ENCODE measurements around the gene ZFPL1. TPM values are rescaled to one million over a fixed set of nuclear protein-coding genes. Genes with fewer than 3 reads are reported as not detected.

ZFPL1 gene
- total and polyA plus RNA-seq, 9 of the 15 experiments (the other 6 are each of a cell fraction or from before 2014, with no cell fraction given) = 3.7 to 37.5 (median 22.7) TPM

- TF ChIP-seq, protein P1, sequence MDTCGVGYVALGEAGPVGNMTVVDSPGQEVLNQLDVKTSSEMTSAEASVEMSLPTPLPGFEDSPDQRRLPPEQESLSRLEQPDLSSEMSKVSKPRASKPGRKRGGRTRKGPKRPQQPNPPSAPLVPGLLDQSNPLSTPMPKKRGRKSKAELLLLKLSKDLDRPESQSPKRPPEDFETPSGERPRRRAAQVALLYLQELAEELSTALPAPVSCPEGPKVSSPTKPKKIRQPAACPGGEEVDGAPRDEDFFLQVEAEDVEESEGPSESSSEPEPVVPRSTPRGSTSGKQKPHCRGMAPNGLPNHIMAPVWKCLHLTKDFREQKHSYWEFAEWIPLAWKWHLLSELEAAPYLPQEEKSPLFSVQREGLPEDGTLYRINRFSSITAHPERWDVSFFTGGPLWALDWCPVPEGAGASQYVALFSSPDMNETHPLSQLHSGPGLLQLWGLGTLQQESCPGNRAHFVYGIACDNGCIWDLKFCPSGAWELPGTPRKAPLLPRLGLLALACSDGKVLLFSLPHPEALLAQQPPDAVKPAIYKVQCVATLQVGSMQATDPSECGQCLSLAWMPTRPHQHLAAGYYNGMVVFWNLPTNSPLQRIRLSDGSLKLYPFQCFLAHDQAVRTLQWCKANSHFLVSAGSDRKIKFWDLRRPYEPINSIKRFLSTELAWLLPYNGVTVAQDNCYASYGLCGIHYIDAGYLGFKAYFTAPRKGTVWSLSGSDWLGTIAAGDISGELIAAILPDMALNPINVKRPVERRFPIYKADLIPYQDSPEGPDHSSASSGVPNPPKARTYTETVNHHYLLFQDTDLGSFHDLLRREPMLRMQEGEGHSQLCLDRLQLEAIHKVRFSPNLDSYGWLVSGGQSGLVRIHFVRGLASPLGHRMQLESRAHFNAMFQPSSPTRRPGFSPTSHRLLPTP (IDR thresholded peaks at IDR 0.05; ENCODE audit: borderline replicate concordance, extremely low read depth, insufficient read length) = no peak
- TF ChIP-seq NFIC (IDR thresholded peaks at IDR 0.05) (peak; percentile 35), THRB (CRISPR knock-in tag; conservative IDR thresholded peaks at IDR 0.05) (no peak), CHD1 (IDR thresholded peaks at IDR 0.05; ENCODE audit: low read length) (no peak), BDP1 (IDR thresholded peaks at IDR 0.05; ENCODE audit: insufficient read depth, insufficient read length) (no peak), TRIM24 (IDR thresholded peaks at IDR 0.05) (no peak), DDX20 (tag; IDR thresholded peaks at IDR 0.05; ENCODE audit: low read depth) (no peak), ZNF316 (IDR thresholded peaks at IDR 0.05) (no peak)
- TF ChIP-seq, protein P2, sequence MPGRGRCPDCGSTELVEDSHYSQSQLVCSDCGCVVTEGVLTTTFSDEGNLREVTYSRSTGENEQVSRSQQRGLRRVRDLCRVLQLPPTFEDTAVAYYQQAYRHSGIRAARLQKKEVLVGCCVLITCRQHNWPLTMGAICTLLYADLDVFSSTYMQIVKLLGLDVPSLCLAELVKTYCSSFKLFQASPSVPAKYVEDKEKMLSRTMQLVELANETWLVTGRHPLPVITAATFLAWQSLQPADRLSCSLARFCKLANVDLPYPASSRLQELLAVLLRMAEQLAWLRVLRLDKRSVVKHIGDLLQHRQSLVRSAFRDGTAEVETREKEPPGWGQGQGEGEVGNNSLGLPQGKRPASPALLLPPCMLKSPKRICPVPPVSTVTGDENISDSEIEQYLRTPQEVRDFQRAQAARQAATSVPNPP (IDR thresholded peaks at IDR 0.05; ENCODE audit: borderline replicate concordance, insufficient read depth, insufficient read length) = no peak
- TF ChIP-seq, protein P3, sequence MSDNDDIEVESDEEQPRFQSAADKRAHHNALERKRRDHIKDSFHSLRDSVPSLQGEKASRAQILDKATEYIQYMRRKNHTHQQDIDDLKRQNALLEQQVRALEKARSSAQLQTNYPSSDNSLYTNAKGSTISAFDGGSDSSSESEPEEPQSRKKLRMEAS (CRISPR knock-in tag; IDR thresholded peaks at IDR 0.05) = peak; percentile 58; the same call in 1 of the 2 replicates
- TF ChIP-seq, protein P4, sequence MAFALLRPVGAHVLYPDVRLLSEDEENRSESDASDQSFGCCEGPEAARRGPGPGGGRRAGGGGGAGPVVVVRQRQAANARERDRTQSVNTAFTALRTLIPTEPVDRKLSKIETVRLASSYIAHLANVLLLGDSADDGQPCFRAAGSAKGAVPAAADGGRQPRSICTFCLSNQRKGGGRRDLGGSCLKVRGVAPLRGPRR (CRISPR knock-in tag; IDR thresholded peaks at IDR 0.05) = no peak
- TF ChIP-seq, protein P5, sequence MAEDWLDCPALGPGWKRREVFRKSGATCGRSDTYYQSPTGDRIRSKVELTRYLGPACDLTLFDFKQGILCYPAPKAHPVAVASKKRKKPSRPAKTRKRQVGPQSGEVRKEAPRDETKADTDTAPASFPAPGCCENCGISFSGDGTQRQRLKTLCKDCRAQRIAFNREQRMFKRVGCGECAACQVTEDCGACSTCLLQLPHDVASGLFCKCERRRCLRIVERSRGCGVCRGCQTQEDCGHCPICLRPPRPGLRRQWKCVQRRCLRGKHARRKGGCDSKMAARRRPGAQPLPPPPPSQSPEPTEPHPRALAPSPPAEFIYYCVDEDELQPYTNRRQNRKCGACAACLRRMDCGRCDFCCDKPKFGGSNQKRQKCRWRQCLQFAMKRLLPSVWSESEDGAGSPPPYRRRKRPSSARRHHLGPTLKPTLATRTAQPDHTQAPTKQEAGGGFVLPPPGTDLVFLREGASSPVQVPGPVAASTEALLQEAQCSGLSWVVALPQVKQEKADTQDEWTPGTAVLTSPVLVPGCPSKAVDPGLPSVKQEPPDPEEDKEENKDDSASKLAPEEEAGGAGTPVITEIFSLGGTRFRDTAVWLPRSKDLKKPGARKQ (CRISPR knock-in tag; IDR thresholded peaks at IDR 0.05) = no peak
- TF ChIP-seq, protein P6, sequence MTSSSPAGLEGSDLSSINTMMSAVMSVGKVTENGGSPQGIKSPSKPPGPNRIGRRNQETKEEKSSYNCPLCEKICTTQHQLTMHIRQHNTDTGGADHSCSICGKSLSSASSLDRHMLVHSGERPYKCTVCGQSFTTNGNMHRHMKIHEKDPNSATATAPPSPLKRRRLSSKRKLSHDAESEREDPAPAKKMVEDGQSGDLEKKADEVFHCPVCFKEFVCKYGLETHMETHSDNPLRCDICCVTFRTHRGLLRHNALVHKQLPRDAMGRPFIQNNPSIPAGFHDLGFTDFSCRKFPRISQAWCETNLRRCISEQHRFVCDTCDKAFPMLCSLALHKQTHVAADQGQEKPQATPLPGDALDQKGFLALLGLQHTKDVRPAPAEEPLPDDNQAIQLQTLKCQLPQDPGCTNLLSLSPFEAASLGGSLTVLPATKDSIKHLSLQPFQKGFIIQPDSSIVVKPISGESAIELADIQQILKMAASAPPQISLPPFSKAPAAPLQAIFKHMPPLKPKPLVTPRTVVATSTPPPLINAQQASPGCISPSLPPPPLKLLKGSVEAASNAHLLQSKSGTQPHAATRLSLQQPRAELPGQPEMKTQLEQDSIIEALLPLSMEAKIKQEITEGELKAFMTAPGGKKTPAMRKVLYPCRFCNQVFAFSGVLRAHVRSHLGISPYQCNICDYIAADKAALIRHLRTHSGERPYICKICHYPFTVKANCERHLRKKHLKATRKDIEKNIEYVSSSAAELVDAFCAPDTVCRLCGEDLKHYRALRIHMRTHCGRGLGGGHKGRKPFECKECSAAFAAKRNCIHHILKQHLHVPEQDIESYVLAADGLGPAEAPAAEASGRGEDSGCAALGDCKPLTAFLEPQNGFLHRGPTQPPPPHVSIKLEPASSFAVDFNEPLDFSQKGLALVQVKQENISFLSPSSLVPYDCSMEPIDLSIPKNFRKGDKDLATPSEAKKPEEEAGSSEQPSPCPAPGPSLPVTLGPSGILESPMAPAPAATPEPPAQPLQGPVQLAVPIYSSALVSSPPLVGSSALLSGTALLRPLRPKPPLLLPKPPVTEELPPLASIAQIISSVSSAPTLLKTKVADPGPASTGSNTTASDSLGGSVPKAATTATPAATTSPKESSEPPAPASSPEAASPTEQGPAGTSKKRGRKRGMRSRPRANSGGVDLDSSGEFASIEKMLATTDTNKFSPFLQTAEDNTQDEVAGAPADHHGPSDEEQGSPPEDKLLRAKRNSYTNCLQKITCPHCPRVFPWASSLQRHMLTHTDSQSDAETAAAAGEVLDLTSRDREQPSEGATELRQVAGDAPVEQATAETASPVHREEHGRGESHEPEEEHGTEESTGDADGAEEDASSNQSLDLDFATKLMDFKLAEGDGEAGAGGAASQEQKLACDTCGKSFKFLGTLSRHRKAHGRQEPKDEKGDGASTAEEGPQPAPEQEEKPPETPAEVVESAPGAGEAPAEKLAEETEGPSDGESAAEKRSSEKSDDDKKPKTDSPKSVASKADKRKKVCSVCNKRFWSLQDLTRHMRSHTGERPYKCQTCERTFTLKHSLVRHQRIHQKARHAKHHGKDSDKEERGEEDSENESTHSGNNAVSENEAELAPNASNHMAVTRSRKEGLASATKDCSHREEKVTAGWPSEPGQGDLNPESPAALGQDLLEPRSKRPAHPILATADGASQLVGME (CRISPR knock-in tag; IDR thresholded peaks at IDR 0.05) = no peak
Observed at GRCh38 chr11:65134952-65135632, 51.1 kb downstream of the ZFPL1 start (continued).

Measured in K562 (cell line).